GM11168 (cell line): ENCODE measurements around the gene WDR37.

ENCODE experiments used
- in situ Hi-C: fragments of 300-500 bp; cut with MboI; formaldehyde crosslinking; loops from one replicate; pipeline ENCODE4 v1.12.0; 2022; ENCODE audit warnings: low sequenced_read_pairs; ENCODE audit not compliant: unreplicated experiment

The WDR37 gene

DNA sequence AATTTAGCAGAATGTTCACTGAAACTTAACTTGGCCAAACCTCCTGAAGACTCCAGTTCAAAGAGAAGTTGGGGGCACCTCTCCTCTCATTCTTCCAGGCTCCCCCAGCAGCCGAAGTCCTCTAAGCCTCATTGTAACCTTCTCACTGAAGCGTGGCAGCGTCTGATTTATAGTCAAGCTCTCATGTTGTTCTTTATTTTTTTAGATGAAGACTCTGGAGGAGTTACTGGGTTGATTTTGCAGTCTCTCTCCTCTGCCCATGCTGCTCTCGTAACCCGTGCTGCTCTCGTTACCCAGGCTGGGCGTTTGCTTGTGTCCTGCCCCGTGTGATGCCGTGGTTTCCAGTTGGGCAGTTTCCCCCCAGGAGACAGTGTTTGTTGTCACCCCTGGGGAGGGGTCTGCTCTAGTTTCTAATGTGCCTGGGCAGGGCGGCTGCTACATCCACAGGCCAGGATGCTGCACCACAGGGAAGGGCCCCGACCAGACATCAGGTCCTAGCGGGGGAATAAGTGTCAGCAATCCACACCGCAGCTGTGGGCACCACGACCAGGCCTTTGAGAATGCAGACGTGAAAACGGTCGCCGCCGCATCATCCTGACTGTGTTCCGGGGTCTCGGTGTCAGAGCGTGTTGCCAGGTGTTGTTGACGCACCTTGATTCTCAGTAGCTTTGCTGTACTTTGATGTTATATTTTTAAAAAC lies 65.2 kb downstream of the WDR37 start:
- in situ Hi-C loops: no loop called here

DNA sequence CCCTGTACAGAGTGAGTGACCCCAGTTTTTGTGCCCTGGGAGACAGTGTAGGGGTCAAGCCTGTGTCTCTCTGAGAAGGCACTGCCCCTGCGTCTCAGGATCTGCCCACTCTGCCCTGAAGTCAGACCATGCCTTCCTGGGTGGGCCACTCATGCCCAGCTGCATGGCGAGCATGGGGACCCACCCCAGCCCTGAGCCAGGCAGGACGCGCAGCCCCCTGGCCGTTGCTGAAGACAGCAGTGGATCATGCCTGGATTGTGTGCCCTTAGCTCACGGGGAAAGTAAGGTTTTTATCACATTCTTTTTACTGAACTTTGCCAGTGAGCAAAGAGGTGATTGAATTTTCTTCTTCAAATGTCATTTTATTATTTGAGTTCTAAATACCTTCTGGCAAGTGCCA lies 66.2 kb downstream of the WDR37 start:
- in situ Hi-C loops: no loop called here

DNA sequence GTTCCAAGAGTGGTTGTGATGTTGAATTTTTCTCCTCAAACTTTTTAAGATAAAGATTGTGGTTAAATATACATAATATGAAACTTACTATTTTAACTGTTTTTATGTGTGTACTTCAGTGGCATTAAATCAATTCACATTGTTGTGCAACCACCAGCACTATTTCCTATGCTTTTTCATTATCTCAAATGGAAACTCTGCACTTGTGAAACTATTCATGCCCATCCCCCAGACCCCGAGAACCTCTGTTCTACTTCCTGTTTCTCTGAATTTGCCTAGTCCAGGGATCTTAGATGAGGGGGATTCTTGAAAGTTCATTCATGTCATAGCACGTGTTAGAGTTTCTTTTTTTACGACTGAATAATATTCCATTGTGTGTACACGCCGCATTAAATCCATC lies 67.0 kb downstream of the WDR37 start:
- in situ Hi-C loops: no loop called here

DNA sequence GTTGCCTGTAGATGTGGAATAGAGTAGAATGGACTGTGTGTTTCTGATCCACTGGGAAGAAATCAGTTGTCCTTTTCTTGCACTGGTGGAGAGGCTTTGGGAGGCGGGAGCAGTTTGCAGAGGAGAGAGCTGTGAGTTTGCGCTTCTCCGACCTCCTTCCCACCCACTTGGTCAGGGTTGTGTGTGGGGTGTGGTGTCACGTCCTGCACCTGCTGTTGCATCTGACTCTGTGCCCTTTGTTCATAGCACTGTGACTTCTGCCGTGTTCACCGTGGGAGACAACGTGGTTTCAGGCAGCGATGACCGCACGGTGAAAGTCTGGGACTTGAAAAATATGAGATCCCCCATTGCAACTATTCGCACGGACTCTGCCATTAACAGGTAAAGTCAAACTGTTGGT lies 67.8 kb downstream of the WDR37 start:
- in situ Hi-C loops: no loop called here

DNA sequence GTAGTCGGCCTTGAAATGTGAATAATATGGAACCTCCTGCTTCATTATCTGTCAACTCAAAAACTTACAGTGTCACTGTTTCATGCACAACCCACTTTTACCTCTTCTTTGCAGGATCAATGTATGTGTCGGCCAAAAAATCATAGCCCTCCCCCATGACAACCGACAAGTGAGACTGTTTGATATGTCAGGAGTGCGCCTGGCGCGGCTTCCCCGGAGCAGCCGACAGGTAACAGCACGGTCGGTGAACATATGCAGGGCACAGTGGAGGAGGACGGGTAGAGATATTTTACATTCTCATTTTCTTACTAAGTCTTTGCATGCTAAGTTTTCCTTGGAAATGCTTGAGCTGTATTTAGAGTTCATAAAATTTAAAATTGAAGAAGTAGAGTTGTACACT lies 68.6 kb downstream of the WDR37 start:
- in situ Hi-C loops: no loop called here

DNA sequence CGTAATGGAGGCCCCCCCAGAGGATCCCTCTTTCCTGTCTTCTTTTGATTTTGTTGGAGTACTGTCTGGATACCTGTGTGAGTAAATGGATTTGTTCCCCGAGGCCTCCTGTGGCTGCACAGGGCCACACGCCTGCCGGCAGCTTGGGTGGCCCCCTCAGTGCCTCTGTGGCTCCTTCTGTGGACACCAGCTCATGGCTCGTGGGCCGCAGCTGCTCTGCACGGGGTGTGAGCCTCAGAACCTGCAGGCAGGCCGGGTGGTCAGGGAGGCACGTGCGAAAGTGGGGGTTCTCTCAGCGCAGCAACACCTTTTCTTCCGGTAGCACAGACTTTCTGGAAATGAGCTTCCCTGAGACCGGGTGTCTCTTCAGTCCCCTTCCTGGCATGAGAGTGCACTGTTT lies 70.3 kb downstream of the WDR37 start:
- in situ Hi-C loops: no loop called here

DNA sequence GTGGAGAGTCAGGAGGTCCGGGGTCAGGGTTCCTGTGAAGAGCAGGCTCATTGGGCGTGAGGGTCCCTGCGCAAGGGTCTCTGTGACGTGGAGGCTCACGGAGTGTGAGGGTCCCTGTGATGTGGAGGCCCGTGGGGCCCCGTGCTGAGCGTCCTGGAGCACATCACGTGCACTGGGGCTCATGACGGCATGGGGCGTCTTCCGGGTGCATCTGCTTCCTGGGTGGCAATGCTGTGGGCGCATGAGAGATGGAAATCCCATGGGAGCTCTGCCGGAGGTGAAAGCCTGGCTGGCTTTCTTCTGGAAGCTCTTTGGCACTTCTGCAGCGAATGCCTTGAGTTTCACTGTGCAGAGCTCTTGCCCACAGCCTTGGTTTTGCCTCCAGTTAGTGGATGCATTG lies 71.4 kb downstream of the WDR37 start:
- in situ Hi-C loops: no loop called here

DNA sequence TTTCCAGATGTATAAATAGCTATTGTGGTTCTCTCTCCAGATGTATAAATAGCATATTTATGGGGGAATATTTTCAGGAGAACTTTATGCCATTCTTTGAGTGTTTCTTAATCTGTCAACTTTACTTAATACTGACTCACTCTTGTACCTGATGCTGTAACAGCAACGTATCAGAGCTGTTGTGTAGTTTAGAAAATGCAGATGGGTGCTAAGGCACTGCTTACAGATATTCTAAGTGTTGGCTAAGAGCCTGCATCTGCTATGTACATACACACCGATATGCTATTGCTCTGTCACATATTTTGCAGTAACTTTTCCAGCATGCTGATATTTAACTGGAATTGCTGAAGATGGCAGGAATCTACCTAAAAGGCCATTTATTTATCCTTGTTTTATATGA lies 71.9 kb downstream of the WDR37 start:
- in situ Hi-C loops: no loop called here

DNA sequence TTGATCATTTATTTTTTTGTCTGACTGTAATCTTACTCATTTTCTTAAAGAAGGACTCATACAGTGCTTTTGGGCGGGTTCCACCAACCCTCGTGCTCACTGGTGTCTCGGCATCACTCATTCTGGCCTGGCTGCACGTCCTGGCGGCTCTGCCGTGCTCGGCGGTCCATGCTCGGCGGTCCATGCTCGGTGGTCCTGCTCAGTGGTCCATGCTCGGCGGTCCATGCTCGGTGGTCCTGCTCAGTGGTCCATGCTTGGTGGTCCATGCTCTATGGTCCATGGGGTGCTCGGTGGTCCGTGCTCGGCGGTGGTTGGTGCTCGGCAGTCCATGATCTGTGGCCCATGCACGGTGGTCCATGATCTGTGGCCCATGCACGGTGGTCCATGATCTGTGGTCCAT lies 72.5 kb downstream of the WDR37 start:
- in situ Hi-C loops: no loop called here

DNA sequence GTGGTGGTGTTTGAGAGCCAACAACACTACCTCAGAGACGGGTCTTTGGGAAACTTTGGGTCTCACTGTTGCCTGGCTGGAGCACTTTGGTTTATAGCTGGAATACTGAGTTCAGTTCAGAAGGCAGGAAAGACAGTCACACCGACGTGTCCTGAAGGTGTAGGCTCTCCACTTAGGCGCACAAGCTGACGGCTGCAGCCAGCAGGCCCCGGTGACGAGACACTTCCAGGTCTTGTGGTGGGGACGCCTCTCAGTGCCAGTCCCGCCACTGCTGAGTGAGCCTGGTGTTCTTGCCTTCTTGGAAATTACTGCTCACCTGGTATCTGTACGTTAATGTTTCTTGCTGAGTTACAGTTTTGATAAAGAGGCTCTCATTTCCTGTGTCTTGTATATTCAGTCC lies 74.0 kb downstream of the WDR37 start:
- in situ Hi-C loops: no loop called here

DNA sequence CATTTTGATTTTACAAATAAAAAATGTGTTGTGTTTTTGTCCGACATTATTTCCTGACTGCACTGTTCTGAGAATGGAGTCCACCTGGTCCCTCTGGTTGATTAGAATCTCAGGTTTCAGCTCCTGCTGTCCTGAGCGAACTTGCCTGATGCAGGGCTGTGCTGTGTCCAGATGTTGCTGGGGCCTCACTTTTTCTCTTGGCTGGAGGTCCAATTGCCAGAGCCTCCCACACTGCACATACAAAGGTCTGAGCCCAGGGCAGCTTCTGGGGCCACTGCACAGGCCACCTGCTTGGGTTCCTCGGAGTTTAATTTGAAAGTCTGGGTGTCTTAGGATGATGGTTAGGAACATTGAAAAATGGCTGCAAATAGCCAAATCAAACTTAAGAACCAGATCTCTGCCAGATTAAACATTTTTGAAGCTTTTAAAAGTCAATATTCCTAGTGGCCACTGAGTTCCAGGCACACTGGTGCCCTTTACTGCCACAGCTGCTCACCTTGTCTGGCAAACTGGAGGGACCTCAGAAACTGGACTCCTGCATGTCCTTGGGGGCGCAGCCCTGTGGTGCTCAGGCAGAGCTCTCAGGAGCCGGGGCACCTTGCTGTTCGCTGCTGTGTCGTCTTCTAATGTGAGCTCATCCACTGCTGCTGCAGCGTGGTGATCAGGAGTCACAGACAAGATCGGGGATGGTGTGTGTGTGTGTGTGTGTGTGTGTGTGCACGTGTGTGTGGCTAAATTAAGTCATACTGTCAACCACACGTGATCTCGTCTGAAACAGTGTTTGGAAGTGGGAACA lies 75.0 kb downstream of the WDR37 start:
- in situ Hi-C loops: no loop called here

DNA sequence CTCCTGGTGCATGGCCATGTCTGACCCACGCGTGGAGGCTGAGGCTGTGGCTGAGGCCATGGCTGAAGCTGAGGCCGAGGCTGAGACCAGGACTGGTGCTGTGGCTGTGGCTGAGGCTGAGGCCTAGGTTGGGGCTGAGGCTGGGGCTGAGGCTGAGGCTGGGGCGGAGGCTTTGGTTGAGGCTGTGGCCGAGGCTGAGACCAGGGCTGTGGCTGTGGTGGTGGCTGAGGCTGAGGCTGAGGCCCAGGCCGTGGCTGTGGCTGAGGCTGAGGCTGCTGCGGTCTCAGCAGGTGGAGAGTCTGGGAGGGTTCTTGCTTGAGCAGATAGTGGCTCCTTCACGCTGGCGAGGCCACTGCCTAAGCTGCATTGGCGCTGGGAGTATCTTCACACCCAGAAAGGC lies 76.4 kb downstream of the WDR37 start:
- in situ Hi-C loops: no loop called here

DNA sequence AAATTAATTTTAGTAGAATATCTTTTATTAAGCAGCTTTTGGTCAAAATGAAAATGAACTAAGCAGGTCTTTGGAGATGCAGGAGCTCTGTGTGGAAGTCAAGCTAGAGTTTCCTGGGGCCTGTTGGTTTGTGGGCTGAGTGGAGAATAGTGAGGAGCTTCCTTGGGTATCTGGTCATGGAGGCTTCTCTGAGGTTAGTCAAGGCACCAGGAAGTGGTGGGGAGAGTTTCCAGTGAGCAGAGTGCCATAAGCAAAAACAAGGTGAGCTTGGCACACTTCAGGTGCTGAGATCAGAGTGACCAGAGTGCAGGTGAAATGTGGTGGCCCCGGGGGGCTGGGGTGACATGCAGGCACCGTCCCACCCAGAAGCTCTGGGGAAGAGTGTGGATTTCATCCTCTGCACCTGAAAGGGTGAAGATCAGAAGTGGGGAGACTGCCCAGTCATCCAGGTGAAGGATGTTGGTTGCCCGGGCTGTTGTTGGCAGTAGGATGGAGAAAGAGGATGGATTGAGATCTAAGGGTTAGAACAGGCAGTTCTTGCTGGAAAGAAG lies 77.4 kb downstream of the WDR37 start:
- in situ Hi-C loops: no loop called here

DNA sequence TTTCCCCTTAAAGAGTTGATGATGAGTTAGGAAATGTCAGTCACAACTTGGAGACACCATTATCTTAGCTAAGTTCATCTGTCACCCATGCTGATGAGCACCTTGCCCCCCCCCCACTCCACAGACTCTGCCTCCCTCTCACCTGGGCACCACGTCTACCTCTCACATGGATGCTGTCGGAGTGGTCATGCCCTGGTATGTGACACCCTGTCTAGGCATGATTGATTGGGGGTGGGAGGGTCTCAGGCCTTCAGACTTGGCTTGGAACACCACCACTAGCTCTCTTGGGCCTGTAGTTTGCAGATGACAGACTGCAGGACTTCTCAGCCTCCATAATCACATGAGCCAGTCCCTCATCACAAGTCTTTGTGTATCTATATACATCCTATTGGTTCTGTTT lies 78.0 kb downstream of the WDR37 start:
- in situ Hi-C loops: no loop called here

DNA sequence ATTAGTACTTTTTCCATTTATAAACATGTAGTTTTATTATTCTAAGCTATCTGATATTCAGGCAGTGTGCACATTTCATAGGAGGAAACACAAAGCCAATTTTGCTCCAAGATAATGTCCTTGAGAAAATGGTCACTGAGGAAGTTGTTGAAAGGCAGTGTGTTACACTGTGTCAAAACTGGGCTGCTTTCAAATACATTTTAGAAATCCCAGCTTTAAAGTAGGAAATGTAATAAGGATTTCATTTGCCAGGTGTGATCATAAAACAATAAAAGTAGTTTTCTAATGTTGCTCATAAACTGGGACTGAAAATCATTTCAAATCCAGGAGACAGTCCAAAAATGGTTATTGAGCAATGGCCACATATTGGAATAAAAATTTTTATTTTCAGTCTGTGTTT lies 80.1 kb downstream of the WDR37 start:
- in situ Hi-C loops: no loop called here

DNA sequence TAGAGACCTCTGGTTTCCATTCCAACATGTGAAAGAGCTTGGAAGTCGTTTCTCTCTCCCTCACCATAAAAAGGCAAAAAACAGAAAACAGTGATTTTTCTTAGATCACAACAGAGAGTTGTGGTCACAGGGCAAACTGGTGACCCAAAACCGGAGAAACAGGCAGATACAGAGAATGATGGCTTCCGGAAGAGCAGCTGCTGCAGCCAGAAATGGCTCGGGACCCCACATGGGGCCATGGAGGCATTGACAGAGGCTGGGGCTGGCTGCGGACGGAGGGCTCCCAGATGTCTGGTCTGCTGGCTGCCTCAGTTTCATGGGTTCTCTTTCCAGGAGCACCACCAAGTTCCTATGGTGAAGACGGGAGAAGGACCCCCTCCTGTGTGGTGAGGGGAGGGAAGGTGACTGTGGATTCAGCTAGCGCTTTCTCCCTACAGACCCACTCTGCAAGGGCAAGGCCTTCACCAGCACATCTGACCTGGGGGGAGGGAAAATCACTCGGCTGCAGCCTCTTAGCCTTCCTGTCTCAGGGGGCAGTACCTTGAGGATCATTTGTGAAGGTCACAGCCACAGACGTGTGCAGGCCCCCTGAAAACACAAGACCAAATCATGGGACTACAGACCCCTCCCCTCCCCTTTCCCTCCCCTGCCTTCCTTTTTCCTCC lies 81.4 kb downstream of the WDR37 start:
- in situ Hi-C loops: no loop called here

DNA sequence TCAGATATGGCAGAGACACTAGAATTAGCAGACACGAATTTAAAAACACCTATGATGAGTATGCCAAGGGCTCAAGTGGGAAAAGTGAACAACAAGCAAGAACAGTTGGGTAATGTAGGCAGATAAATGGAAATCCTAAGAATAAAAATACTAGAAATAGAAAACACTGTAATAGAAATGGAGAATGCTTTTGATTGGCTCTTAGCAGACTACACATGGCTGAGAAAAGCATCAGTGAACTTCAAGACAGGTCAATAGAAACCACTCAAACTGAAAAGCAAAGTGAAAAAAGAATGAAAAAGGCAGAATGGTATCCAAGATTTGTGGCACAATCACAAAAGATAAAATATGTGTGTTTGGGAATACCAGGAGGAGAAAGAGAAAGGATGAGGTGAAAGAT lies 82.3 kb downstream of the WDR37 start:
- in situ Hi-C loops: no loop called here

DNA sequence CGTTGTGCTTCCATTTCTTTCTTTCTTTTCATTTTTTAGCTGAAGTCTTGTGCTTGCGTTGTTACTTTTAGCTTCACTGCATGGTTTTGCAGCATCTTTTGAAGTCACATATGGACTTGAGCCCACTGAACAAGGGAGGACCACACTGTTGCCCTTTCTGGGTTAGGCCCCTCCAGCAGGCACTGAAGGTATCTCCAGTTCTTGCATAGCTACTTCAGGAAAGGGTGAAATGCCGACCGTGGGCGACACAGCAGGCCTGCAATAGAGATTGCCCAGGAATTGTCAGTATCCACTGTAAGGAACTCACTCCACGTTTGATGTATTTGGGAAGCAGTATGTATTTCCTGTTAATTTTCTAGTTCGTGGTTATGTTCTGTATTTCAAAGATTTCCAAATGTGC lies 85.1 kb downstream of the WDR37 start:
- in situ Hi-C loops: loop anchor here (10.0 kb wide), 1 partner anchor 144 kb away; no protein-coding TSS in a partner anchor

DNA sequence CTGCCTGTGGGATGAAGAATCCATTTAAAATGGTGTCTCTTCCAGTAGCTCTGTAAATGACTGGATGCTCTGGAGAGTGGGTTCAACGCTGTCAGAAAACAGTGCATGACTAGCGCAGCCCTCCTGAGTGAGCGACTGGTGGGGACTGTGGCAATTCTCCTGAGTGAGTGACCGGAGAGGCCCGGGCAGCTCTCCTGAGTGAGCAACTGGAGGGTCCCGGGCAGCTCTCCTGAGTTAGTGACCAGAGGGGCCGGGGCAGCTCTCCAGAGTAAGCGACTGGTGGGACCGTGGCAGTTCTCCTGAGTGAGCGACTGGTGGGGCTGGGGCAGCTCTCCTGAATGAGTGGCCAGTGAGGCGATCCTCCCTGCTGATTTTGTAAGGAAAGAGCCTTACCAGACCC lies 85.5 kb downstream of the WDR37 start:
- in situ Hi-C loops: loop anchor here (10.0 kb wide), 1 partner anchor 143 kb away; no protein-coding TSS in a partner anchor

DNA sequence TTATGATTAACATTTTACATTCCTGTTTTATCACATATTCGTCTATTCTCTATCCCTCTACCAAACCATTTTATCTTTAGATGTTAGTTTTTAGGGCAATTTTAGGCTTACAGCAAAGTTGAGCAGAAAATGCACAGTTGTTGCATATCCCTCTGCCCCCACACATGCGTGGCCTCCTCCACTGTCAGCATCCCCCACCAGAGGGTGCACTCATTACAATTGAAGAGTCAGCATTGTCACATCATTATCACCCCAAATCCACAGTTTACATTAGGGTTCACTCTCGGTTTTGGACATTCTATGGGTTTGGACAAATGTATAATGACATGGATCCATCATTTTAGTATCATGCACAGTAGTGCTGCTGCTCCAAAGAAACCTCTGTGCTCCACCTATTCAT lies 86.4 kb downstream of the WDR37 start:
- in situ Hi-C loops: loop anchor here (10.0 kb wide), 1 partner anchor 142 kb away; no protein-coding TSS in a partner anchor

DNA sequence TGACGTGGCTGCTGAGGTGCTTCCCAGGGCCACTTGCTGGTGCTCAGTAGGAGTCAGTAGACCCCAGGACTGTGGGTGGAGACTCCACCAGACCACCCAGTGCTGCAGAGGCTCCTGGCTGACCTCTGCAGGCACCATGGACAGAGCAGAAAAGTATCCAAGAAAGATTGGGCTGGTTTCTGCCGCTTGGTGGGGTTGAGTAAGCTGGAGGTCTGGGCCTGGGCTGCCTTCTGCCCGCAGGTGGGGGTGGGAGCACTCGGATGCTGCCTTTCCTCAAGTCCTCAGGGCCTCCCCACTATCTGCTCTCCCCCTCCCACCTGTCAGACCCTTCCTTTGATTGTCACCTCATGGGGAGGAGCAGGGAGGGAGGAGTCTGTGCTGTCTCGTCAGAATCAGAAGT lies 91.6 kb downstream of the WDR37 start:
- in situ Hi-C loops: loop anchor here (10.0 kb wide), 1 partner anchor 137 kb away; no protein-coding TSS in a partner anchor
